ENCODE measurements around the gene NOS1.

- no peak for TF ChIP-seq CTCF (IDR thresholded peaks at IDR 0.05)
- no peak for TF ChIP-seq POLR2A (IDR thresholded peaks at IDR 0.05)
Observed at GRCh38 chr12:117352206-117352605, 9.2 kb downstream of the NOS1 start.

All from breast epithelium (tissue), 3 donors.